MM.1S (cell line): Measurements from ENCODE around the gene VPS25.
"Not testable (repeated sequence)": the region's sequence is repeated elsewhere in the genome, so short reads cannot be mapped to it uniquely, and the experiment has no call there.

Experiments
- DNase-seq: peaks from one replicate; pipeline ENCODE4 v3.0.0-alpha.2; 2015
- H2AFZ ChIP-seq: fragments of 300-600 bp; sonication (generic); 2 replicates; pipeline ENCODE4 v1.6.0; 2016; ENCODE audit warnings: antibody characterized with exemption, low read length
- H3F3A ChIP-seq: fragments of 300-600 bp; sonication (generic); 2 replicates; pipeline ENCODE4 v1.6.1; 2016; ENCODE audit warnings: mild to moderate bottlenecking, antibody characterized with exemption, low read length, moderate library complexity, mixed read lengths; ENCODE audit not compliant: insufficient read depth
- H3K27ac ChIP-seq: fragments of 300-600 bp; sonication (generic); 2 replicates; pipeline ENCODE4 v1.5.1; 2016; ENCODE audit warnings: mild to moderate bottlenecking, low read length
- H3K27me3 ChIP-seq: fragments of 300-600 bp; sonication (generic); replicated peaks from 2 replicates; pipeline ENCODE4 v1.6.0; 2016; ENCODE audit warnings: low read length; ENCODE audit not compliant: insufficient read depth
- H3K36me3 ChIP-seq: fragments of 300-600 bp; sonication (generic); replicated peaks from 2 replicates; pipeline ENCODE4 v1.6.1; 2016; ENCODE audit warnings: mild to moderate bottlenecking, low read length, mixed read lengths; ENCODE audit not compliant: insufficient read depth
- H3K4me1 ChIP-seq: fragments of 300-600 bp; sonication (generic); 2 replicates; pipeline ENCODE4 v1.6.1; 2016; ENCODE audit warnings: low read length, mixed read lengths
- H3K4me2 ChIP-seq: fragments of 300-600 bp; sonication (generic); 2 replicates; pipeline ENCODE4 v1.6.0; 2016; ENCODE audit warnings: low read depth, low read length
- H3K4me3 ChIP-seq: fragments of 300-600 bp; sonication (generic); 2 replicates; pipeline ENCODE4 v1.5.1; 2016; ENCODE audit warnings: low read length, mixed read lengths
- H3K79me2 ChIP-seq: fragments of 300-600 bp; sonication (generic); 2 replicates; pipeline ENCODE4 v1.6.1; 2016; ENCODE audit warnings: mixed run types, low read length, mixed read lengths
- H3K9ac ChIP-seq: fragments of 300-600 bp; sonication (generic); 2 replicates; pipeline ENCODE4 v1.6.1; 2016; ENCODE audit warnings: low read length, mixed read lengths
- H3K9me2 ChIP-seq: fragments of 300-600 bp; sonication (generic); replicated peaks from 2 replicates; pipeline ENCODE4 v1.6.1; 2016; ENCODE audit warnings: mild to moderate bottlenecking, low read length, mixed read lengths; ENCODE audit not compliant: insufficient read depth
- H3K9me3 ChIP-seq: fragments of 300-600 bp; sonication (generic); replicated peaks from 2 replicates; pipeline ENCODE4 v1.6.1; 2016; ENCODE audit warnings: mild to moderate bottlenecking, low read length, mixed read lengths; ENCODE audit not compliant: insufficient read depth
- H4K20me1 ChIP-seq: fragments of 300-600 bp; sonication (generic); 2 replicates; pipeline ENCODE4 v1.6.1; 2016; ENCODE audit warnings: mild to moderate bottlenecking, low read length, moderate library complexity, mixed read lengths; ENCODE audit not compliant: insufficient read depth
- EZH2 ChIP-seq: fragments of 300-600 bp; sonication (generic); optimal IDR thresholded peaks from 2 replicates; pipeline ENCODE3; 2017; ENCODE audit warnings: low read depth, mild to moderate bottlenecking, antibody characterized with exemption, low read length, mixed read lengths
- EZH2phosphoT487 ChIP-seq: fragments of 300-600 bp; sonication (generic); IDR thresholded peaks from 2 replicates; pipeline ENCODE4 v1.6.1; 2018; ENCODE audit warnings: antibody characterized with exemption, low read length
- TF ChIP-seq, protein P1 (sequence below): fragments of 300-600 bp; sonication (generic); IDR thresholded peaks from 2 replicates; pipeline ENCODE4 v1.5.1; 2016; ENCODE audit warnings: antibody characterized with exemption, low read length, mixed read lengths

Gene VPS25

GRCh38 chr17:42766124-42766523 lies 7.1 kb upstream of the VPS25 start:
- Histone ChIP-seq H4K20me1 (no peaks in the 10 kb centered on the region), H3K27ac (no peak overlapping the region), H3K27me3 (0 out of 2 replicates have a peak, but pooled peaks cover 5% of the 10 kb centered on the region), H3K79me2 (no peaks in the 10 kb centered on the region), H3K4me1 (peaks cover 6% of the 10 kb centered on the region), H3K4me3 (no peak overlapping the region), H3K4me2 (no peak overlapping the region), H2AFZ (no peak overlapping the region), H3K9me3 (no peaks in the 10 kb centered on the region), H3K9me2 (no peaks in the 10 kb centered on the region), H3K36me3 (no peaks in the 10 kb centered on the region), H3F3A (no peaks in the 10 kb centered on the region), H3K9ac (no peak overlapping the region)
- TF ChIP-seq EZH2phosphoT487 (no peak), EZH2 (no peak)
- TF ChIP-seq, protein P1, sequence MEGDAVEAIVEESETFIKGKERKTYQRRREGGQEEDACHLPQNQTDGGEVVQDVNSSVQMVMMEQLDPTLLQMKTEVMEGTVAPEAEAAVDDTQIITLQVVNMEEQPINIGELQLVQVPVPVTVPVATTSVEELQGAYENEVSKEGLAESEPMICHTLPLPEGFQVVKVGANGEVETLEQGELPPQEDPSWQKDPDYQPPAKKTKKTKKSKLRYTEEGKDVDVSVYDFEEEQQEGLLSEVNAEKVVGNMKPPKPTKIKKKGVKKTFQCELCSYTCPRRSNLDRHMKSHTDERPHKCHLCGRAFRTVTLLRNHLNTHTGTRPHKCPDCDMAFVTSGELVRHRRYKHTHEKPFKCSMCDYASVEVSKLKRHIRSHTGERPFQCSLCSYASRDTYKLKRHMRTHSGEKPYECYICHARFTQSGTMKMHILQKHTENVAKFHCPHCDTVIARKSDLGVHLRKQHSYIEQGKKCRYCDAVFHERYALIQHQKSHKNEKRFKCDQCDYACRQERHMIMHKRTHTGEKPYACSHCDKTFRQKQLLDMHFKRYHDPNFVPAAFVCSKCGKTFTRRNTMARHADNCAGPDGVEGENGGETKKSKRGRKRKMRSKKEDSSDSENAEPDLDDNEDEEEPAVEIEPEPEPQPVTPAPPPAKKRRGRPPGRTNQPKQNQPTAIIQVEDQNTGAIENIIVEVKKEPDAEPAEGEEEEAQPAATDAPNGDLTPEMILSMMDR, result no peak
- no peak for DNase-seq

- 0 out of 2 replicates have a peak, but pooled peaks cover 5% of the 10 kb centered on the region for H3K27me3 ChIP-seq
- no peak overlapping the region for H2AFZ ChIP-seq
- H4K20me1 ChIP-seq, result no peaks in the 10 kb centered on the region
- H3K27ac ChIP-seq, result no peak overlapping the region
- no peaks in the 10 kb centered on the region for H3K9me3 ChIP-seq
- no peak for TF ChIP-seq EZH2
- TF ChIP-seq, protein P1, result no peak
- DNase-seq, result no peak
- H3K4me2 ChIP-seq, result no peak overlapping the region
- no peaks in the 10 kb centered on the region for H3K36me3 ChIP-seq
- no peaks in the 10 kb centered on the region for H3K79me2 ChIP-seq
- H3F3A ChIP-seq, result no peaks in the 10 kb centered on the region
- no peak overlapping the region for H3K9ac ChIP-seq
- no peaks in the 10 kb centered on the region for H3K9me2 ChIP-seq
- H3K4me1 ChIP-seq, result peaks cover 6% of the 10 kb centered on the region
- H3K4me3 ChIP-seq, result no peak overlapping the region
Measured at GRCh38 chr17:42767512-42767911, 5.7 kb upstream of the VPS25 start.

- H3K36me3 ChIP-seq, DNase-seq, H3F3A ChIP-seq, H3K9me3 ChIP-seq, H3K9ac ChIP-seq, H4K20me1 ChIP-seq, H3K4me3 ChIP-seq, H3K4me2 ChIP-seq, H3K4me1 ChIP-seq, H3K27me3 ChIP-seq, H2AFZ ChIP-seq, H3K79me2 ChIP-seq, H3K27ac ChIP-seq, H3K9me2 ChIP-seq: not testable (repeated sequence)
Measured at GRCh38 chr17:42768006-42768405, 5.2 kb upstream of the VPS25 start.

DNA sequence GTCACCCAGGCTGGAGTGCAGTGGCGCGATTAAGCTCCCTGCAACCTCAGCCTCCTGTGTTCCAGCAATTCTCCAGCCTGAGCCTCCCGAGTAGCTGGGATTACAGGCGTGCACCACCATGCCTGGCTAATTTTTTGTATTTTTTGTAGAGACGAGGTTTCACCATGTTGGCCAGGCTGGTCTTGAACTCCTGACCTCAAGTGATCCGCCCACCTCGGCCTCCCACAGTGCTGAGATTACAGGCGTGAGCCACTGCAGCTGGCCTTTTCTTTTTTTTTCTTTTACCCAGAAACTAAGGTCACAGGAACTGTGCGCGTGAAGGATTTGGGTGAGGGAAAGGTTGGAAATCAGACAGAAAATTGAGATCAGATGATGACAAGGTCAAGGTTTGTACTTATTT lies 3.3 kb upstream of the VPS25 start:
- H3K36me3 ChIP-seq, H3K27me3 ChIP-seq, H3K4me3 ChIP-seq, H3K9ac ChIP-seq, H3K4me2 ChIP-seq, H3F3A ChIP-seq, H3K9me3 ChIP-seq, H3K27ac ChIP-seq, H3K9me2 ChIP-seq, H3K4me1 ChIP-seq, H2AFZ ChIP-seq, H4K20me1 ChIP-seq, DNase-seq: not testable (repeated sequence)
- H3K79me2 ChIP-seq, result peaks cover 16% of the 10 kb centered on the region
